IgD-negative memory B cell (primary cell): ENCODE data around the gene OSER1. TPM values are rescaled to one million over a fixed set of nuclear protein-coding genes. Genes with fewer than 3 reads are reported as not detected.

ENCODE experiments used
- H3K27ac Mint-ChIP-seq, 3 donors: one replicate each; pipeline ENCODE4 v1.8.0; 2020 to 2022; ENCODE audit warnings: mild to moderate bottlenecking in 3 of 3, mixed read lengths in 3 of 3, moderate library complexity in 1 of 3
- H3K27me3 Mint-ChIP-seq: one replicate; pipeline ENCODE4 v1.8.0; 2021; ENCODE audit warnings: mixed read lengths
- H3K36me3 Mint-ChIP-seq: one replicate; pipeline ENCODE4 v1.8.0; 2020; ENCODE audit warnings: mild to moderate bottlenecking, mixed read lengths
- H3K4me1 Mint-ChIP-seq, 3 donors: one replicate each; pipeline ENCODE4 v1.8.0; 2020 to 2022; ENCODE audit warnings: mixed read lengths in 3 of 3, mild to moderate bottlenecking in 1 of 3
- H3K4me3 Mint-ChIP-seq, 4 donors: one replicate each; pipeline ENCODE4 v1.8.0; 2020 to 2022; ENCODE audit warnings: mild to moderate bottlenecking in 4 of 4, mixed read lengths in 4 of 4, moderate library complexity in 3 of 4
- H3K9me3 Mint-ChIP-seq, 3 donors: one replicate each; pipeline ENCODE4 v1.8.0; 2020 to 2021; ENCODE audit warnings: mixed read lengths in 3 of 3, mild to moderate bottlenecking in 1 of 3
- polyA plus RNA-seq: library from polyadenylated mRNA; unstranded; fragments of 300-500 nt; fragmentation: Illumina TruSeq; gene quantifications from one replicate; pipeline ENCODE4 v1.2.3, GENCODE V29; 2021

OSER1 gene
- polyA plus RNA-seq, 1 donor from 2014 or later = 82.1 TPM

DNA sequence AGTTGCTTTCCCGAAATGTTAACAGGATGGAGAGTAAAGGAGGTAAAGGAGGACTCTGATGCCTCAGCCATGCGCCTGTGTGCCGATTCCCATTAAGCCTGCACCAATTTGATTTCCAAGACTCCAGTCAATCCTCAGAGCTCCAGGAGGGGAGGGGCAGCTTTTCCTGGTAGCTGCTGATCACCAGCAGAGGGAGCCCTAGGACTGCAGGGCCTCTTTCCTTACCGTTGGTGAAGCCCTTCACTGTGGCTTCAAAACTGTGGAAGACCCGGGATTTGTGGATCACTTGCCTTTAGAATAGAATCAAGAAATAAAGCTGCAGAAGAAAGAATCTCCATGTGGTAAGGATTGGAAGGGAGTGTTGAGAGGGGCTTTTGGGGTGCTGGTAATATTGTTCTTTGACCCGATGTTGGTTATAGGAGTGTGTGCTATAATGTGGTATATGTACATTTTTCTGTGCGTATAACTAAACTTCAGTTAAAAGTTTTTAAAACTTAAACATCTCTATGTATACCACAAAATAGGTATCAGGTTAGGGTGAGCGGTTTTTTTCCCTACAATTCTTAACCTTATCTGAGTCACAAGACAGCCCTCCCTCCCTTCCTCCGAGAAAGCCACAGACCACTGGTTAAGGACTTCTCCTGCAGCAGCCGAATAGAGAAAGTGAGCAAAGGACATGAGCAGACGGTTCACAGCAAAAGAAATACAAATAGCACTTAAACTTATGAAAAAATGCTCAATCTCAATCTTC lies 6.9 kb upstream of the OSER1 start:
- Mint-ChIP-seq H3K27ac (peak overlapping the region in 2 of 3 donors; percentile 41 to 48), H3K4me3 (peak overlapping the region in 3 of 4 donors; percentile 60 to 85 (median 84)), H3K9me3 (no peaks in the 10 kb centered on the region), H3K36me3 (peaks cover 6% of the 10 kb centered on the region), H3K4me1 (peaks cover 17 to 27% (median 24%) of the 10 kb centered on the region in 3 donors), H3K27me3 (no peaks in the 10 kb centered on the region)

DNA sequence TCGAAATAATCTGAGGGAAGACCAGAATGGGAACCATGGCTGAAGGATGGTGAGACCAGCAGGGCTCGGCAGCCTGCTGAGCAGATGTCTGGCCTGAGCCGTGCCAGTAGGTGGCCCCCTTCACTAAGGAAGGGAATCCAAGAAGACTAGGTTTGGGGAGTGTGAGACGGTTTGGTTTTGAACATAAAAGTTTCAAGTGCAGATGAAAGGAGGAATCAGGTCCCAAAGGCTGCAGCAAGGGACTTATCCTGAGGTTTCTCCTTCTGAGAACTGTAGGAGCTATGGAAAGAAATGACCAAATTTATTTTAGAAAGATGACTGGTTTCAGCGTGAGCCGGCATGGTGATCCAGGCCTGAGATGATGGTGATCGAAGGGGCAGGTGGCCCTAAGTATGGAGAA lies 4.6 kb upstream of the OSER1 start:
- peaks cover 26 to 37% (median 32%) of the 10 kb centered on the region in 3 donors for H3K4me1 Mint-ChIP-seq
- peak overlapping the region in 2 of 3 donors; percentile 12 to 65 for H3K27ac Mint-ChIP-seq
- peaks cover 6% of the 10 kb centered on the region for H3K36me3 Mint-ChIP-seq
- peak overlapping the region in 2 of 4 donors; percentile 5 to 34 for H3K4me3 Mint-ChIP-seq
- H3K9me3 Mint-ChIP-seq = no peaks in the 10 kb centered on the region
- H3K27me3 Mint-ChIP-seq = no peaks in the 10 kb centered on the region

DNA sequence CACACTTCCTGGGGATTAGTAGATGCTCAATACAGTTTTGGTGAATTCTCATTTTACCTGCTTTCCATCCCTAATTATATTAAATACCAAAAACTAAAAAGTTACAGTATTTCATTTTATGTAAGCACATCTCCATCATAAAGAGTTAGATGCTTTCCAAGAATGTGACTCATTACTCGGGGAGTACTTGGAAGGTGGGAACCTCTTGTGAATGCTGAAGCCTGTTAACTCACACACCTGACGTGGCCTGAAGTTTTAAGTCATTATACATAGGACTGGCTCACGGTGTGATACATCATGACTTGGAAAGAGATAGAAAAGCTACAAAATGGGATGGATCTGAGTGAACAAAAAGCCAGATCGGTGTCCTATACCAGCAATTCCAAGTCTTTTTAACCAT lies 2.2 kb upstream of the OSER1 start:
- Mint-ChIP-seq H3K27ac (peak overlapping the region in 2 of 3 donors; percentile 92 to 98), H3K36me3 (peaks cover 5% of the 10 kb centered on the region), H3K4me3 (no peak overlapping the region), H3K4me1 (peaks cover 33 to 46% (median 39%) of the 10 kb centered on the region in 3 donors), H3K9me3 (no peaks in the 10 kb centered on the region), H3K27me3 (no peaks in the 10 kb centered on the region)

DNA sequence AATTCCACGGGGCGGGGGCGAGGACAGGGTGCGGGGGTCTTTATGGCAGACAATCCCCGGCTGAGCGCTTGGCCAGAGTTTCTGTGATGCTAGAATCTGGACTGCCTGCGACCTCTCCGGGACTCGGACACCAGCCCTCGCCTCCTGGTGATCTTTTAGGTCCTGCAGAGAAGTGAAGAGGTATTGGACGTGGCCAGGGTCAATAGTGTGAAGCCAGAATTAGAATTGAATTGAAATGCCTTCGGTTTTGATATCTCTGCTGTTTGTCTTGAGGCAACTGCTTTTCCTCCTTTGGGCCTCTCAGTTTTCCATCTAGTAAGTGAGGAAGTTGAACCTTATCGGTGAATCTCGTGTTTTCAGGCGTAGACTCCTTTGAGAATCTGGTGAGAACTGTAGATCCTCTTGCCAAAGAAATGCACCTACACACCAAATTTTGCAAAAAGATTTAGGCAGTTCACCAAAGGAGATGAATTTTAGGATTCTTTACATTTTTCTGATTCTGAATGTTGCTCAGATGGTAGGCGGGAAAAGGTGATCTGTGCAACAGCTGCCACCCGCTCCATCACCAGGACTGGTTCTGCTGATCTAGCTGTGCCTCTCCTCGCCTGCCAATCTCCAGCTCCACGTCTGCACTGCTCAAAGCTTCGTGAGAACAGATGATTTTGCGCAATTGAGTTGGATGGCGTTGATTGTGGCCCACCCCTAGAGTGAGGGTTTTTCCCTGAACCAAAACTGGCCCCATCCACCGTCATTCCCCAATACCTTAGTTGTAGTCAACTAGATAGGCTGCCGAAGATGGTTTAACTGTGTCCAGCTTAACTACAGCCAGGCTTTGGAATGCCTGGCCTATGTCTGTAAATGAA lies 837 bp upstream of the OSER1 start:
- H3K27ac Mint-ChIP-seq = peak overlapping the region; percentile 92 to 98 (median 98)
- no peaks in the 10 kb centered on the region for H3K9me3 Mint-ChIP-seq
- peak overlapping the region; percentile 87 to 95 (median 92) for H3K4me3 Mint-ChIP-seq
- H3K27me3 Mint-ChIP-seq = no peaks in the 10 kb centered on the region
- peaks cover 6% of the 10 kb centered on the region for H3K36me3 Mint-ChIP-seq
- peaks cover 41 to 51% (median 42%) of the 10 kb centered on the region in 3 donors for H3K4me1 Mint-ChIP-seq

DNA sequence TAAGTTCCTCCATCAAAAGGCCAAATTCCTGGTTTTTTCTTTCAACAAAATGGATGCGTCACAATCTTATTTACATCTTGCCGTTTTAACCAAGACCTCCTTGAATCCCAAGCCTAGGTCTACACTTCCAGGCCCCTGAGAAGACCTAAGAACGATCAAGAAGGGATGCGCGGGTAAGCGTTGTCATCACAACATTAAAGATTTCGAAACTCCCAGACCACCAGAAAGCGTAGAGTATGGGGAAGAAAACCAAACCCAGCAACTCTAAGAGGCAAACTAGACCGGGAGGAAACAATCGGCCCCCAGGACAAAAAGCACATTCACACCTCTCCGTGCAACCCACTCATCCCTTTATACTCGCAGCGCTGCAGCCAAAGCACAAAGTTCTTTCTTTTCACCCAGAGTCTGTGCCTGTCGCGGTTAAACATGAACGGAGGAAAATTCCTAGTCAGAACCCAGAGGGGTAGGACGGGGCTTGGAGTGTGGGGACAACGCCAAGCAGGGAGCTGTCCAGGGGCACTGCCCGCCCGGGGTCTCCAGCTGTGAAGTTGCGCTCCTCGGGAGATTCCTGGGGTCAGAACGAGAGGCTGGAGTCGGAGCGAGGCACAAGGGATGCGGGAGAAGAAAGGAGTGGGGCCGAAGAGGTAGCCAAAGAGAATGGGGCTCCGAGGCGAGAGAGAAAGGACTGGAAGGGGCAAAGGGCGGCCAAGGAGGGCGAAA lies 725 bp downstream of the OSER1 start:
- H3K9me3 Mint-ChIP-seq = no peaks in the 10 kb centered on the region

DNA sequence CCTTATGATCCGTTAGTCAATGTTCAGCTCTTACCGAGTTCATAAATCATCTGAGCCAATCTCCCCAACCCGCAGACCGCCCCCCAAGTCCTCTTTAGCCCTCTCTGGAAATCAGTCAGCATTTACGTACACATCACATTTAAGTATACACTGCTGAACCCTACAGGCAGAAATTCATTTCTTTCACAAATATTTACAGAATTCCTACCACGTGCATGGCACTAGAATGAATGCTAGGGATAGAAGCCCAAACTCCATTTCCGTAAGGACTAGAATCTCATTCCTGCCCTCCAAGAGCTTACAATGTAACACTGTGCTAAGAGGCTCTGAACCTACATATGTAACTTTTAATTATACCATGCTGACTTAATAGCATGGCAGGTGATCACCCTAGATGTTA lies 1.8 kb downstream of the OSER1 start:
- Mint-ChIP-seq H3K27me3 (no peaks in the 10 kb centered on the region), H3K36me3 (peaks cover 3% of the 10 kb centered on the region), H3K4me3 (peak overlapping the region; percentile 87 to 95 (median 92)), H3K4me1 (peaks cover 39 to 55% (median 41%) of the 10 kb centered on the region in 3 donors), H3K27ac (peak overlapping the region; percentile 78 to 98 (median 92)), H3K9me3 (no peaks in the 10 kb centered on the region)

More for the DNA sequence above, 725 bp downstream of the OSER1 start:
- peak overlapping the region; percentile 92 to 98 (median 98) for H3K27ac Mint-ChIP-seq
- H3K27me3 Mint-ChIP-seq = no peaks in the 10 kb centered on the region
- H3K4me1 Mint-ChIP-seq = peaks cover 36 to 50% (median 41%) of the 10 kb centered on the region in 3 donors
- peaks cover 2% of the 10 kb centered on the region for H3K36me3 Mint-ChIP-seq
- peak overlapping the region; percentile 87 to 95 (median 92) for H3K4me3 Mint-ChIP-seq

DNA sequence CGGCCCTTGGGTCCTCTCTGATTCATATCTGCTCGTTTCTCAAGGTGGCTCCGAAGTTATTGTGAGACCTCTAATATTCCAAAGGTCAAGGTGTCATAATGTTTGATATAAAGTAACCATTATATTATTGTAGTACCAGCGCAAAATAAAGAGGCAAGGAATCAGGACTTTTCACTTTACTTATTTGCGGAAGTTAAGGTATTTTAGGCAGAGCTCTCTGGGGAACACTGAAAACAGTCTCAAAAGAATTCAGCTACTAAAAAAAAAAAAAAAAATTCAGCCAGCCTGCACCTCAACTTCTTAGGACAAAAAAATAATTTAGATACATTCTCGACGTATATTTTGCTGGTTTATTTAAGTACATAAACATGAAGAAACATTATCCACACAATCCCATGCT lies 2.4 kb downstream of the OSER1 start:
- Mint-ChIP-seq H3K36me3 (peaks cover 3% of the 10 kb centered on the region), H3K27me3 (no peaks in the 10 kb centered on the region), H3K27ac (peak overlapping the region; percentile 78 to 98 (median 92)), H3K9me3 (no peaks in the 10 kb centered on the region), H3K4me1 (peaks cover 40 to 55% (median 41%) of the 10 kb centered on the region in 3 donors), H3K4me3 (peak overlapping the region; percentile 87 to 95 (median 92))

DNA sequence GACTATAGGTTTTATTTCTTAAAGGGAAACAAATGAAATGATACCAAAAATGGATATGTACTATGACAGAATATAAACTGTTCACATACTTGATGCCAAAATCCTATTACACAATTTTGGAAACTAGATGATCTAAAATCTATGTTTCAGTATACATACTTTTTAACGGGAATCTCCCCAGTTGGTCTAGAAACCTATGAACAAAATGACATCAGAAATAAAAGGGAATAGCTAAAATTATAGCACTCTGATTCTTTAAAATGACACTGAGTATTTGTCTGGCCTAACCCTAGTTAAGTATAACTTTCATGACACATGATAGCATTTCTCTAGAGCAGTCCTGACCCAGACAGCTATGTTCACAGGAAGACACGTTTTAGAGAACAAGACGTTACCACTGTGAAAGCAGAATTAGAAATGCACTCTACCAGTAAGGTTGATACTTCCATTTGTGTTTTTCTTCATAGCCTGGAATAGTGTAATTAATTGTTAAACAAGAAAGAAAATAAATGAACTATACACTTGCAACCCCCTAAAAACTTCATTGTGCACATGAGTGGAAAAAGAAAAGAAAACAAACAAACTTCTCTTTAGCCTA lies 3.3 kb downstream of the OSER1 start:
- peak overlapping the region; percentile 50 to 95 (median 88) for H3K4me3 Mint-ChIP-seq

DNA sequence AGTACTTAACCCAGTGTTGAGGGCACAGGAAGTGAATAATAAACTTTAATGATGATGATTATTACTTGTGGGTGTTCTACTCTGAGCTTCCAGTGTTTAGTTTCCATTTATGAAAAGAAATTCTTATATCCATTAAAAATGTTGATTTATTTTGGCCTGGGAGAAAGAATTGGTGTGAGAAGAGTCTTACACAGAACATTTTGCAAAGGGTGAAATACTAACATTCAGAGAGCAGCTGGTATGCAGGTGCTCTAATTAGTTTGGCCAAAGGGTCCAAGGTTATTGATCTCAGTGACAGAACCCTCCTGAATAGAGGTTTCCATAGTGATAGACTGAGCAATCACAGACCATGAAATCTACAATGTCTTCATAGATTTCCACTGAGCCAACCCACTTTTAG lies 4.4 kb downstream of the OSER1 start:
- H3K4me3 Mint-ChIP-seq = peak overlapping the region in 2 of 4 donors; percentile 62 to 63
- peaks cover 6% of the 10 kb centered on the region for H3K36me3 Mint-ChIP-seq
- no peaks in the 10 kb centered on the region for H3K27me3 Mint-ChIP-seq
- no peaks in the 10 kb centered on the region for H3K9me3 Mint-ChIP-seq
- peaks cover 31 to 50% (median 35%) of the 10 kb centered on the region in 3 donors for H3K4me1 Mint-ChIP-seq
- H3K27ac Mint-ChIP-seq = peak overlapping the region in 1 of 3 donors; percentile 65

More for the DNA sequence above, 3.3 kb downstream of the OSER1 start:
- H3K27ac Mint-ChIP-seq = peak overlapping the region; percentile 76 to 92 (median 78)
- no peaks in the 10 kb centered on the region for H3K27me3 Mint-ChIP-seq
- no peaks in the 10 kb centered on the region for H3K9me3 Mint-ChIP-seq
- peaks cover 39 to 54% (median 41%) of the 10 kb centered on the region in 3 donors for H3K4me1 Mint-ChIP-seq
- peaks cover 3% of the 10 kb centered on the region for H3K36me3 Mint-ChIP-seq

DNA sequence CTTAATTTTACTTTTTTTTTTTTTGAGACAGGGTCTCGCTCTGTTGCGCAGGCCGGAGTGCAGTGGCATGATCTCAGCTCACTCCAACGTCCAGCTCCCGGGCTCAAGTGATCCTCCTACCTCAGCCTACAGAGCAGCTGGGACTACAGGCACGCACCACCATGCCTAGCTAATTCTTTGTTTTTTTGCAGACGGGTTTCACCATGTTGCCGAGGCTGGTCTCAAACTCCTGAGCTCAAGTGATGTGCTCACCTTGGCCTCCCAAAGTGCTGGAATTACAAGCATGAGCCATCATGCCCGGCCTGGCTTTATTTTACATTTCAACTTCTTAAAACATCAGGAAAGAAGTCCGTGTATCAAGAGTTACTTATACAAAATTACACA lies 5.7 kb downstream of the OSER1 start:
- peaks cover 33 to 56% (median 37%) of the 10 kb centered on the region in 3 donors for H3K4me1 Mint-ChIP-seq
- no peaks in the 10 kb centered on the region for H3K27me3 Mint-ChIP-seq
- no peak overlapping the region for H3K27ac Mint-ChIP-seq
- no peak overlapping the region for H3K4me3 Mint-ChIP-seq
- H3K36me3 Mint-ChIP-seq = peaks cover 7% of the 10 kb centered on the region
- H3K9me3 Mint-ChIP-seq = no peaks in the 10 kb centered on the region

DNA sequence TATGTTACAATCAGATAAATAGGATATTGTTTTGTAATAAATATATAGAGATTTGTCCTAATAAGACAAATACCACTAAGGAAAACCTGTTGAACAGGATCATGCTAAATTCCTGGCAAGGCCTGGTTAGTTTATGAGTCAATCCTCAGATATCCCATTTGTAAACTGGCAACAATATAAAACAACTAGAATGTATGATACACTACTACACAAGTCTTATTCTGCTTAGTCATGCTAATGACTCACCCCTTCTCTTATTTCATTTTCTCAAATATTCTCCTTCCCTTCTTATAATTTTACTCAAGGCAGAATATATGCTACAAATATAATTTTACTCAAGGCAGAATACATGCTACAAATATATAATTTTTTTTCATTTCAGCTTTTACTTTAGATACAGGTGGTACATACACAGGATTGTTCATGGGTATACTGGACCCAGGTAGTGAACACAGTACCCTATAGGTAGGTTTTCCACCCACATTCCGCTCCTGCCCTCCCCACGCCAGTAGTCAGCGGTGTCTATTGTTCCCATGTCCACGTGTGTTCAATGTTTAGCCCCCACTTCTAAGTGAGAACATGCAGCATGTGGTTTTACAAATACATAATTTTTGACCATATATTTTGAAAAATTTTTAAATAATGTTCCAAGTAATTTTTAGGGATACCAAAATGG lies 6.3 kb downstream of the OSER1 start:
- Mint-ChIP-seq H3K4me1 (peaks cover 31 to 50% (median 35%) of the 10 kb centered on the region in 3 donors), H3K27ac (no peak overlapping the region), H3K9me3 (no peaks in the 10 kb centered on the region), H3K36me3 (peaks cover 10% of the 10 kb centered on the region), H3K4me3 (peak overlapping the region in 1 of 4 donors; percentile 48), H3K27me3 (no peaks in the 10 kb centered on the region)

DNA sequence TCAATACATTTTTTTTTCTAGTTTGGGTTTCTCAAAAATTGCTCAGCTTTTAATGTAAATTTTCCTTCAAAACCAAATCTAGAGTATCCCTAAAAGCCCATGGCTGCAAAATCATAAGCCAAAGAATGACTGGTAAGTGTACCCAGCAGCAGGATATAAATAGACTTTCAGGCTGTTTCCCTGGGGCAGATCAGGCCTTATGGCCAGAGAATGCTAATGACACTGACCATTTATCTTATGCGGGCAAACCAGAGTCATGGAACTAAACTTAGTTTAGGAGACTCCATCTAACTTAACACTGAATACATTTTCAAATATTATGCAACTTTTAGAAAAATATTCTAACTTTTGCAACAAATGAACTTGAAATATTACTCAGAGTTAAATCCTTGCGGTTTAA lies 7.4 kb downstream of the OSER1 start:
- Mint-ChIP-seq H3K9me3 (no peaks in the 10 kb centered on the region), H3K27me3 (no peaks in the 10 kb centered on the region), H3K27ac (no peak overlapping the region), H3K36me3 (peaks cover 10% of the 10 kb centered on the region), H3K4me3 (no peak overlapping the region), H3K4me1 (peaks cover 21 to 39% (median 26%) of the 10 kb centered on the region in 3 donors)

DNA sequence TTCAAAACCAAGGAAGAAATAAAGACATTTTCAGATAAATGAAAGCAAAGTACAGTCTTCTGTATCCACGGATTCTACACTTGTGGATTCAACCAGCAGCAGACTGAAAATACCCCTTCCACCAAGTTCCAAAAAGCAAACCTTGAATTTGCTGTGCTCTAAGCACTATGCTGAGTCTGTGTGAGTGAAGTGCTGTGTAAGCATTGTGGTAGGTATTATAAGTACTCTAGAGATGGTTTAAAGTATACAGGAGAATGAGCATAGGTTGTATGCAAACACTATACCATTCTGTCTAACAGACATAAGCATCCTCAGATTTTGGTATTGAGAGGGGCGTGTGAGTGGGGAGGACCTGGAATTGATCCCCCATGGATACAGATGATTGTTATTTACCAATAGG lies 9.6 kb downstream of the OSER1 start:
- Mint-ChIP-seq H3K27ac (peak overlapping the region in 2 of 3 donors; percentile 38 to 51), H3K4me3 (no peak overlapping the region), H3K36me3 (peaks cover 8% of the 10 kb centered on the region)

DNA sequence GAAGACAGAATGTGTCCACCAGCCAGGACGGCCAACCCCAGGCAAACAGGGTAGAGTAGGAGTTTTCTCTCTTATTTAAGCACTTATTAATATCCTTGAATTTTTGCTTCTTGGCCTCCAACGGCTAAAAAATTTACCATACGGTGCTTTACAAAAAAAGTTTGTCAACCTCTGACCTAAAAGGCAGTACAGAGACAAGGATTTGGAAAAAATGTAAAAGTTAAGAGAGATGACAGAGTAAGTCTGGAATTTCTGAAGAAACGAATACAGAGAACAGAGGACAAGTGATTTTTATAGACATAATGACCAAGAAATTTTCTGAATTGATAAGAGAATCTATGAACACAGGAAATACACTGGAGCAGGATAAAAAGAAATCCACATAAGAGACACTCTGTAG lies 10.2 kb downstream of the OSER1 start:
- Mint-ChIP-seq H3K9me3 (no peaks in the 10 kb centered on the region), H3K4me3 (no peak overlapping the region), H3K27ac (peak overlapping the region; percentile 38 to 65 (median 51)), H3K36me3 (peaks cover 8% of the 10 kb centered on the region), H3K4me1 (peaks cover 7 to 19% (median 11%) of the 10 kb centered on the region in 3 donors), H3K27me3 (no peaks in the 10 kb centered on the region)

More for the DNA sequence above, 9.6 kb downstream of the OSER1 start:
- Mint-ChIP-seq H3K4me1 (peaks cover 7 to 19% (median 9%) of the 10 kb centered on the region in 3 donors), H3K9me3 (no peaks in the 10 kb centered on the region), H3K27me3 (no peaks in the 10 kb centered on the region)
